Upper lobe of right lung (tissue), 1 donor: ENCODE data around the gene ACTN4. TPM values are rescaled to one million over a fixed set of nuclear protein-coding genes. Genes with fewer than 3 reads are reported as not detected.
A peak's percentile ranks its signal among the peaks of the same experiment; 100 is the strongest.

ENCODE experiments used
- ATAC-seq: fragments of 200-7000 bp; cut with Tn5 transposase; one replicate; pipeline ENCODE4 v1.9.1; 2020; ENCODE audit warnings: mild to moderate bottlenecking, moderate library complexity
- DNase-seq: peaks from one replicate; pipeline ENCODE4 v3.0.0-alpha.2; 2020
- H3K27ac ChIP-seq: fragments of 200-600 bp; one replicate; pipeline ENCODE4 v1.8.0; 2022
- H3K27me3 ChIP-seq: fragments of 200-600 bp; one replicate; pipeline ENCODE4 v1.8.0; 2022; ENCODE audit warnings: mild to moderate bottlenecking
- H3K36me3 ChIP-seq: fragments of 200-600 bp; one replicate; pipeline ENCODE4 v1.8.0; 2022
- H3K4me1 ChIP-seq: fragments of 200-600 bp; one replicate; pipeline ENCODE4 v1.8.0; 2022
- H3K4me3 ChIP-seq: fragments of 200-600 bp; one replicate; pipeline ENCODE4 v1.8.0; 2022; ENCODE audit warnings: mild to moderate bottlenecking
- H3K9me3 ChIP-seq: fragments of 200-600 bp; one replicate; pipeline ENCODE4 v1.8.0; 2022
- intact Hi-C: fragments of 100-400 bp; cut with DNase I; formaldehyde crosslinking; loops from one replicate; pipeline ENCODE4 v1.11.0; 2022
- total RNA-seq: library from RNA; stranded (reverse); fragmentation: NEBNext Ultra II Directional; extraction: Animal tissue kit (Norgen Biotek cat#: 25700); gene quantifications from one replicate; pipeline ENCODE4 v1.2.1, GENCODE V29; 2021
- TF ChIP-seq, protein P1 (sequence below): fragments of 200-600 bp; IDR thresholded peaks from one replicate; pipeline ENCODE4 v1.8.0; 2022; ENCODE audit warnings: antibody characterized with exemption
- donor health status: DM: no; HTN: yes; CAD: no; lungs with severe emphysema.

Gene ACTN4
- total RNA-seq, 1 donor from 2014 or later = 565 TPM

DNA sequence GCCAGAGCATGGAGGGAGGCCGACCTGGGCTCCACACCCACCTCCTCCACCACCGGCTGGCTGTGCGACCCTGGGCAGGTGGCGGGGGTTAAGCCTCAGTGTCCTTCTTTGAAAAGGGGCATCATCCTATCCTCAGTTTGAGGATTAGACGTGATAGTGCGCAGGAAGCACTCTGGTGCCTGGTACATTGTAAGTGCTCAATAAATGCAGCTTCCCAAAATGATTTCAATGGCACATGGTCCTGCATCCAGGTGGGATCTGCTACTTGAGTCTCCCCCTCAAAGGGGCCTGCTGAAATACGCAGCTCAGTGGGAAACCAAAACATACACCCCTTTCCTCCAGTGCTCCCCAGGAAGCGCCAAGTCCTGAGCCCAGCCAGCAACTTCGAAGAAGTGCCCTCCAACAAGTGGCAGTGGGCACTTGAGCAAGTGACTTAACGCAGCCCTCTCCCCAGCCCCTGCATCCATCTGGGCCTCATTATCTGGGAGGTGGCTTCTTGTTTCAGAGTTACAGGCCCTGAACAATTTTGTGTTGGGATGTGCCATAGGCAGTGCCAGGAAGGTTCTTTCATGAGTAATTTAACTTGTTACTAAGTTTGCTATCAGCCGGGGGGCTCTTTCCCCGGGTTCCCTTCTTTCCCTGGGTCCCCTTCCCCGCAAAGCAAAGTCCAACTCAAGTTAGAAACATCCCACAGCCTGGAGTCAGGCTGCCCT, 17.9 kb downstream of the ACTN4 start:
- Histone ChIP-seq H3K27me3 (no peaks in the 10 kb centered on the region), H3K9me3 (no peaks in the 10 kb centered on the region), H3K4me3 (no peak overlapping the region), H3K36me3 (peaks cover 9% of the 10 kb centered on the region), H3K27ac (peak overlapping the region; percentile 90), H3K4me1 (peaks cover 100% of the 10 kb centered on the region)
- TF ChIP-seq, protein P1, sequence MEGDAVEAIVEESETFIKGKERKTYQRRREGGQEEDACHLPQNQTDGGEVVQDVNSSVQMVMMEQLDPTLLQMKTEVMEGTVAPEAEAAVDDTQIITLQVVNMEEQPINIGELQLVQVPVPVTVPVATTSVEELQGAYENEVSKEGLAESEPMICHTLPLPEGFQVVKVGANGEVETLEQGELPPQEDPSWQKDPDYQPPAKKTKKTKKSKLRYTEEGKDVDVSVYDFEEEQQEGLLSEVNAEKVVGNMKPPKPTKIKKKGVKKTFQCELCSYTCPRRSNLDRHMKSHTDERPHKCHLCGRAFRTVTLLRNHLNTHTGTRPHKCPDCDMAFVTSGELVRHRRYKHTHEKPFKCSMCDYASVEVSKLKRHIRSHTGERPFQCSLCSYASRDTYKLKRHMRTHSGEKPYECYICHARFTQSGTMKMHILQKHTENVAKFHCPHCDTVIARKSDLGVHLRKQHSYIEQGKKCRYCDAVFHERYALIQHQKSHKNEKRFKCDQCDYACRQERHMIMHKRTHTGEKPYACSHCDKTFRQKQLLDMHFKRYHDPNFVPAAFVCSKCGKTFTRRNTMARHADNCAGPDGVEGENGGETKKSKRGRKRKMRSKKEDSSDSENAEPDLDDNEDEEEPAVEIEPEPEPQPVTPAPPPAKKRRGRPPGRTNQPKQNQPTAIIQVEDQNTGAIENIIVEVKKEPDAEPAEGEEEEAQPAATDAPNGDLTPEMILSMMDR = no peak
- intact Hi-C loops = no loop called here
- DNase-seq (no peak), ATAC-seq (no peak)

DNA sequence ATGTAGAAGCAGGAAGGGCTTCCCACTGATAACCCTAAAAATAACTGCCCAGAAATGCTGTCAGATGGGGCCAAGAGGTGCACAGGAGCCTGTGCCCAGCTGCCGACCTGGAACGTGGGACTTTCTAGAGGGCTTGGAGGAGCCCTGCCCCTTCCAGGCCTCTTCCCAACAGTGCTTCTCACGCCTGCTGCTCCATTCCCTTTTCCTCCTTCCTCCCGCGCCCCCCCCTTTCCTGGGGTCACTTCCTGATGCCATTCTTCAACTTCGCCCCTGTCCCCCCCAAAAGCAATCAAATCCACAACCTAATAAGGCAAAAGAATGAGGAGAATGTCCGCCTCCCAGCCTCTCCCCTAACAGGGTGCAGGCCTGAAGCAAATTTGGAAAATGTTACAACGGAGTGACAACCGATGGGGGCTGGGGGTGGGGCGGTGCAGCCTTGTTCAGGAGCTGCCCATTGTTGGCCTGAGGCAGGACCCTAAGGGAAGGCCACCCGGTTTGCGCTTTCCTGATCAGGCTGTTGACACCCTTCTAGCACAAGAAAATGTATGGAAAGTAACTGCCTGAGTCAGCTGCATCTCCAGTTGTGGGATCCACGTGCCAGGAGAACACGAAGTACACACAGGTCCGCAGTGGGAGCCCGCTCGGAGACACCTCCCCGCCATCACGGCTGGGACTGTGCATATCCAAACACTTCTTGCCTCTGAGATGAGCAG, 18.7 kb downstream of the ACTN4 start:
- TF ChIP-seq, protein P1 = no peak
- Histone ChIP-seq H3K4me3 (no peak overlapping the region), H3K27ac (peak overlapping the region; percentile 90), H3K4me1 (peaks cover 100% of the 10 kb centered on the region), H3K36me3 (peaks cover 2% of the 10 kb centered on the region), H3K9me3 (no peaks in the 10 kb centered on the region), H3K27me3 (no peaks in the 10 kb centered on the region)
- intact Hi-C loops = no loop called here
- DNase-seq (peak; percentile 77), ATAC-seq (peak; percentile 72)

DNA sequence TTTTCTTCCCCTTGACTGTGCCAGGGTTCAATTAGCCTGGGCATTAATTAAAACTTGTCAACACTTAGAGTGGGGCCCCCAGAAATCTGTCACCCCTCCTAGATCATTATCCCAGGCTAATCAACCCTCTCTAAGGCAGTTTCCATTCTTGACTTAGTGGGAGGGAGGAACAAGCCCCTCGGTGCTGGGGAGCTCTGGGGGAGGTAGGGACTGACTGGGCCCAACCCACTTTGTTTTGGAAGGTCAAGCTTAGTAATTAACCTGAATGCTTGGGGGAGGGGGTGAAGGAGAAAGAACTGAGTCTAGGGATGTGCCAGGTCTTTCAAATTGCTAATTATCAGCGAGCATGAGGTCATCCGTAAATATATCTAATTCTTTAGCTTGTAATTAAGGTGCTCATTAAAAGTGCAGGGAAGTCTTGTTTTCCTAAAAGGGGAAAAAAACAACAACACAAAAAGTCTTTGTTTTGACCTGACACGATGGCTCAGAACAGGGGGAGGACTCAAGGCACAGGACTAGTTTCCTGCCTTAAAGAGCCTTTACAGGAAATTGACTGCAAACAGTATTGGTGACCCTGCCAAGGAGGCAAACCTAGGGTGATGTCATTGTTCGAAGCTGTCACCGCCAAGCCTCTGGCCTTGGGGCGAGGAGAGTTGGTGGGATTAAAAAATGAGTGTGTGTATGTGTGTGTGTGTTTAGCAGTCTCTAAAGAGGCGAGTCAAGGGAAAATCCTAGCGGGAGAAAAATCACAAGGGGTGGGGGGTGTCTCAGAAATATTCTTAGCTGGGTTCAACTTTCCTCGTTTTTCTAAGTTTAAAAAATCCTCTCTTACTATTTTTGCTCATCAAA, 19.4 kb downstream of the ACTN4 start:
- Histone ChIP-seq H3K9me3 (no peaks in the 10 kb centered on the region), H3K27ac (peak overlapping the region; percentile 90), H3K27me3 (no peaks in the 10 kb centered on the region), H3K4me1 (peaks cover 100% of the 10 kb centered on the region), H3K36me3 (no peaks in the 10 kb centered on the region), H3K4me3 (no peak overlapping the region)
- intact Hi-C loops = no loop called here
- peak; percentile 23 for ATAC-seq
- TF ChIP-seq, protein P1 = no peak
- no peak for DNase-seq

DNA sequence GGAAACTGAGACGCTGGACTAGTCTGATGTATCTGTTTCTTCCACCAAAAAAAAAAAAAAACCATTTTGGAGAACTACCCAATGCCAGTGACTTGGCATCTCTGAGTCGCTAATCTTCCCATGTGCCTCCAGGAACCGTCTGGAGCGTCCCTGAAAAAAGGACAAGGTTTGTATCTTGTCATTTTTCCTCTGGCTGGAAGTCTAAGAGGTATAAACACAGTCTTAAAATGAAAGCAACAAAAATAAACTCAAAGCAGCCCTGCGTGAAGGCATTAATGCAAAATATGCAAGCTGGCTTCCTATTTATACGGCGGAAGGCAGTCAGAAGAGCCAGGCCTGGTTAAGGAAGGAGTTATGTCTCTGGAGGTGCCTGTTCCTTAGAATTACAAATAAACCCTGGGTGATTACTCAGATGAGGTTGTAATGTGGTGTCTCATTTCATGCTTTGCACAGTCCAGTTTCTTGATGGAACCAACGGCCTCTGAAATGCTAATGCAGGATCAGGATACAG, 20.3 kb downstream of the ACTN4 start:
- no peaks in the 10 kb centered on the region for H3K27me3 ChIP-seq
- intact Hi-C loops = no loop called here
- H3K36me3 ChIP-seq = no peaks in the 10 kb centered on the region
- no peak for ATAC-seq
- peaks cover 96% of the 10 kb centered on the region for H3K4me1 ChIP-seq
- H3K9me3 ChIP-seq = no peaks in the 10 kb centered on the region
- DNase-seq = no peak
- H3K27ac ChIP-seq = peak overlapping the region; percentile 90
- no peak overlapping the region for H3K4me3 ChIP-seq
- TF ChIP-seq, protein P1 = no peak

DNA sequence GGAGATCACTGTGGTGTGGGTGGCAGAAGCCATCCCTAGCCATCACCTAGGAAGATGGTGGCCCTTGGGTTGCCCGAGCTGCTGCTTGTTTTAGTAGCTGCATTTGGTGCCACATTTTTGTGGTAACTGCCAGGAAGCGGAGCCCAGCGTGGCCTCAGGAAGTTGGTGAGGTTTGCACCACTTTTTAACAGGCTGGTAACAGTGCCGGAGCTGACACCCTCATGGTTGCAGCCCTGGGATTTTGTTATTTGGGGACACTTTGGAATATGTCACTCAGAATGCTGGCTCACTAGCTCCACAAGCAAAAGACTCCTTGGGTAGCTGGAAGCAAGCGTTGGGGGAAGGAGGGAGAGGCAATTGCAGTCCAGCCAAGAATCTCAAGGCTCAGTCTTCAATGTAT, 22.1 kb downstream of the ACTN4 start:
- H3K27me3 ChIP-seq = no peaks in the 10 kb centered on the region
- TF ChIP-seq, protein P1 = no peak
- H3K4me3 ChIP-seq = no peak overlapping the region
- ATAC-seq (no peak), DNase-seq (no peak)
- intact Hi-C loops = no loop called here
- H3K36me3 ChIP-seq = no peaks in the 10 kb centered on the region
- H3K27ac ChIP-seq = peak overlapping the region; percentile 90
- no peaks in the 10 kb centered on the region for H3K9me3 ChIP-seq
- peaks cover 86% of the 10 kb centered on the region for H3K4me1 ChIP-seq
